KMS-11 (cell line): ENCODE data around the gene CD6.

Experiments used
- H2AFZ ChIP-seq: fragments of 200-600 bp; sonication (generic); 2 replicates; pipeline ENCODE4 v1.6.1; 2016; ENCODE audit warnings: antibody characterized with exemption, mixed run types, low read depth
- H3K27ac ChIP-seq: fragments of 200-600 bp; sonication (generic); 2 replicates; pipeline ENCODE4 v1.6.1; 2016; ENCODE audit warnings: mild to moderate bottlenecking, mixed run types
- H3K27me3 ChIP-seq: fragments of 200-600 bp; sonication (generic); 2 replicates; pipeline ENCODE4 v1.6.1; 2017; ENCODE audit warnings: mild to moderate bottlenecking, low read depth, mixed run types, moderate library complexity; ENCODE audit not compliant: insufficient read depth
- H3K36me3 ChIP-seq: fragments of 200-600 bp; sonication (generic); 2 replicates; pipeline ENCODE4 v1.6.1; 2017; ENCODE audit warnings: mild to moderate bottlenecking, mixed run types; ENCODE audit not compliant: insufficient read depth
- H3K4me1 ChIP-seq: fragments of 200-600 bp; sonication (generic); 2 replicates; pipeline ENCODE4 v1.6.1; 2016; ENCODE audit warnings: mild to moderate bottlenecking, low read depth, mixed run types; ENCODE audit not compliant: poor library complexity, severe bottlenecking
- H3K4me2 ChIP-seq: fragments of 200-600 bp; sonication (generic); 2 replicates; pipeline ENCODE4 v1.7.0; 2016; ENCODE audit warnings: mild to moderate bottlenecking, mixed run types
- H3K4me3 ChIP-seq: fragments of 200-600 bp; sonication (generic); IDR thresholded peaks from 2 replicates; pipeline ENCODE4 v1.6.1; 2017; ENCODE audit warnings: low read depth, low read length, mixed read lengths; ENCODE audit not compliant: insufficient read depth
- H3K79me2 ChIP-seq: fragments of 200-600 bp; sonication (generic); 2 replicates; pipeline ENCODE4 v1.6.1; 2016; ENCODE audit warnings: low read depth, mixed run types; ENCODE audit not compliant: insufficient read depth
- H3K9ac ChIP-seq: fragments of 200-600 bp; sonication (generic); 2 replicates; pipeline ENCODE4 v1.6.1; 2016; ENCODE audit warnings: mild to moderate bottlenecking, mixed run types
- H4K20me1 ChIP-seq: fragments of 200-600 bp; sonication (generic); 2 replicates; pipeline ENCODE4 v1.6.1; 2016; ENCODE audit warnings: mild to moderate bottlenecking, mixed run types; ENCODE audit not compliant: insufficient read depth
- CTCF ChIP-seq: fragments of 200-600 bp; sonication (generic); conservative IDR thresholded peaks from 2 replicates; pipeline ENCODE4 v1.6.1; 2017; ENCODE audit warnings: low read depth, mild to moderate bottlenecking, antibody characterized with exemption, low read length, moderate library complexity, mixed read lengths

The CD6 gene

GRCh38 chr11:60994541-60995080 lies 23.1 kb downstream of the CD6 start:
- Histone ChIP-seq H3K36me3 (no peaks in the 10 kb centered on the region), H3K27ac (no peak overlapping the region), H3K79me2 (no peaks in the 10 kb centered on the region), H3K4me3 (no peak overlapping the region), H3K9ac (no peak overlapping the region), H4K20me1 (no peaks in the 10 kb centered on the region), H3K27me3 (no peaks in the 10 kb centered on the region), H2AFZ (no peak overlapping the region), H3K4me2 (no peak overlapping the region), H3K4me1 (no peaks in the 10 kb centered on the region)
- no peak for TF ChIP-seq CTCF

- no peak overlapping the region for H3K9ac ChIP-seq
- no peak overlapping the region for H2AFZ ChIP-seq
- H3K4me1 ChIP-seq = no peaks in the 10 kb centered on the region
- H3K36me3 ChIP-seq = no peaks in the 10 kb centered on the region
- no peak overlapping the region for H3K4me2 ChIP-seq
- no peaks in the 10 kb centered on the region for H3K27me3 ChIP-seq
- no peaks in the 10 kb centered on the region for H4K20me1 ChIP-seq
- H3K4me3 ChIP-seq = no peak overlapping the region
- H3K27ac ChIP-seq = no peak overlapping the region
- no peak for TF ChIP-seq CTCF
- no peaks in the 10 kb centered on the region for H3K79me2 ChIP-seq
Observed at GRCh38 chr11:60995798-60996197, 24.3 kb downstream of the CD6 start.

GRCh38 chr11:60996381-60997138 lies 25.1 kb downstream of the CD6 start:
- H3K27me3 ChIP-seq = no peaks in the 10 kb centered on the region
- H3K9ac ChIP-seq = no peak overlapping the region
- no peaks in the 10 kb centered on the region for H3K79me2 ChIP-seq
- no peak overlapping the region for H3K4me2 ChIP-seq
- no peaks in the 10 kb centered on the region for H4K20me1 ChIP-seq
- H3K4me1 ChIP-seq = no peaks in the 10 kb centered on the region
- TF ChIP-seq CTCF = no peak
- no peak overlapping the region for H3K27ac ChIP-seq
- H3K4me3 ChIP-seq = no peak overlapping the region
- H2AFZ ChIP-seq = no peak overlapping the region
- no peaks in the 10 kb centered on the region for H3K36me3 ChIP-seq

GRCh38 chr11:61000426-61000825 lies 28.9 kb downstream of the CD6 start:
- Histone ChIP-seq H2AFZ (no peak overlapping the region), H3K9ac (no peak overlapping the region), H4K20me1 (no peaks in the 10 kb centered on the region), H3K27ac (no peak overlapping the region), H3K4me2 (no peak overlapping the region), H3K4me1 (no peaks in the 10 kb centered on the region), H3K79me2 (no peaks in the 10 kb centered on the region), H3K36me3 (no peaks in the 10 kb centered on the region), H3K27me3 (no peaks in the 10 kb centered on the region), H3K4me3 (no peak overlapping the region)
- TF ChIP-seq CTCF = no peak
